ENCODE measurements around the gene CDK5.
A peak's percentile ranks its signal among the peaks of the same experiment; 100 is the strongest.

Gene CDK5

GRCh38 chr7:151019130-151019447, 38.6 kb downstream of the CDK5 start:
- TF ChIP-seq CTCF (IDR thresholded peaks at IDR 0.05): no peak

GRCh38 chr7:151018421-151019129, 39.1 kb downstream of the CDK5 start:
- 0 out of 2 replicates have a peak, but pooled peaks have one; percentile 1 for TF ChIP-seq CTCF (IDR thresholded peaks at IDR 0.05)

GRCh38 chr7:151017953-151018420, 39.7 kb downstream of the CDK5 start:
- peak; percentile 99 for TF ChIP-seq CTCF (IDR thresholded peaks at IDR 0.05)

GRCh38 chr7:151017370-151017952, 40.2 kb downstream of the CDK5 start:
- no peak for TF ChIP-seq CTCF (IDR thresholded peaks at IDR 0.05)

GRCh38 chr7:151016942-151017341, 40.8 kb downstream of the CDK5 start:
- TF ChIP-seq CTCF (IDR thresholded peaks at IDR 0.05): no peak

GRCh38 chr7:151016505-151016904, 41.2 kb downstream of the CDK5 start:
- TF ChIP-seq CTCF (IDR thresholded peaks at IDR 0.05): no peak

GRCh38 chr7:151015967-151016366, 41.7 kb downstream of the CDK5 start:
- no peak for TF ChIP-seq CTCF (IDR thresholded peaks at IDR 0.05)

Data from LNCAP (cell line).